HCT116 (cell line): Measurements from ENCODE around the gene CD247. TPM values are rescaled to one million over a fixed set of nuclear protein-coding genes. Genes with fewer than 3 reads are reported as not detected.

Experiments
- ATAC-seq: fragments of 200-7000 bp; cut with Tn5 transposase; 2 replicates; pipeline ENCODE4 v1.9.1; 2020; ENCODE audit warnings: mild to moderate bottlenecking, moderate library complexity
- BruUV-seq: library from RNA; stranded (reverse); fragments of 400-500 nt; replicated peaks from 2 replicates; lab custom pipeline; 2021; lab: Mats Ljungman, UMichigan
- CTCF ChIA-PET: fragments of 300-600 bp; sonication (Branson Sonifier 250); formaldehyde crosslinking; loops from one replicate; lab custom pipeline; 2021; ENCODE audit warnings: antibody characterized with exemption; lab: Charles Lee
- POLR2A ChIA-PET: fragments of 300-600, 350-600 bp; sonication (Branson Sonifier 250); formaldehyde crosslinking; loops from one replicate; lab custom pipeline; 2021; ENCODE audit warnings: antibody characterized with exemption; lab: Charles Lee
- RAD21 ChIA-PET, 2 experiments: fragments of 300-600 bp; sonication (Branson Sonifier 250); formaldehyde crosslinking; loops; one replicate each; lab custom pipeline; 2023; ENCODE audit warnings: low total read pairs in 2 of 2; ENCODE audit not compliant: uncharacterized antibody in 2 of 2, unreplicated experiment in 2 of 2, low non-redundant PET in 1 of 2; lab: Charles Lee
- DNase-seq: peaks from one replicate; pipeline ENCODE4 v3.0.0-alpha.2; 2010; ENCODE audit warnings: low read depth, low spot score
- H2AFZ ChIP-seq: fragments of 200-600 bp; shearing (Covaris generic), sonication (generic); 2 replicates; pipeline ENCODE4 v1.6.1; 2017; ENCODE audit warnings: low read depth, mixed run types, mixed read lengths, antibody characterized with exemption, low read length; ENCODE audit not compliant: poor library complexity, severe bottlenecking
- H3K27ac ChIP-seq: 2 replicates; pipeline ENCODE4 v1.5.1; 2012; ENCODE audit warnings: low read depth, low read length
- H3K27me3 ChIP-seq: fragments of 200-600 bp; sonication (generic); 2 replicates; pipeline ENCODE4 v1.6.1; 2016; ENCODE audit warnings: mixed run types, low read length, mixed read lengths; ENCODE audit not compliant: insufficient read depth
- H3K36me3 ChIP-seq, 2 experiments: fragments of 200-500 bp in 1 of 2; fragments of 200-600 bp in 1 of 2; sonication (Bioruptor generic) in 1 of 2; sonication (generic) in 1 of 2; 2 replicates each; pipeline versions ENCODE4 v1.5.1 to v1.6.1; 2014 to 2016; ENCODE audit warnings: low read length in 2 of 2, inconsistent platforms in 1 of 2, mixed read lengths in 1 of 2, mixed run types in 1 of 2; ENCODE audit not compliant: insufficient read depth in 2 of 2, control insufficient read depth in 1 of 2
- H3K4me1 ChIP-seq, 2 experiments: fragments of 200-600 bp in 1 of 2; sonication (generic) in 1 of 2; 2 replicates each; pipeline versions ENCODE4 v1.5.1 to v1.6.1; 2012 to 2017; ENCODE audit warnings: low read length in 2 of 2, inconsistent platforms in 1 of 2, mild to moderate bottlenecking in 1 of 2, mixed read lengths in 1 of 2, mixed run types in 1 of 2, moderate library complexity in 1 of 2; ENCODE audit not compliant: insufficient read depth in 2 of 2, control insufficient read depth in 1 of 2
- H3K4me2 ChIP-seq: fragments of 200-600 bp; sonication (generic); 2 replicates; pipeline ENCODE4 v1.6.1; 2017; ENCODE audit warnings: mixed run types, low read length, mixed read lengths
- H3K4me3 ChIP-seq, 2 experiments: fragments of 200-600 bp in 1 of 2; sonication (generic) in 1 of 2; replicated peaks in 1 of 2; 2 replicates each; pipeline ENCODE4 v1.5.1; 2011 to 2016; ENCODE audit warnings: low read length in 2 of 2, control low read depth in 1 of 2, low read depth in 1 of 2, mild to moderate bottlenecking in 1 of 2, mixed read lengths in 1 of 2, mixed run types in 1 of 2
- H3K79me2 ChIP-seq: fragments of 200-600 bp; sonication (generic); 2 replicates; pipeline ENCODE4 v1.6.1; 2017; ENCODE audit warnings: mild to moderate bottlenecking, mixed run types, low read length, moderate library complexity, mixed read lengths; ENCODE audit not compliant: insufficient read depth
- H3K9ac ChIP-seq: fragments of 200-600 bp; sonication (generic); 2 replicates; pipeline ENCODE4 v1.6.1; 2016; ENCODE audit warnings: low read length, mixed read lengths
- H3K9me2 ChIP-seq: fragments of 200-600 bp; sonication (generic), shearing (Covaris generic); 2 replicates; pipeline ENCODE4 v1.6.1; 2017; ENCODE audit warnings: mixed run types, mild to moderate bottlenecking, moderate library complexity; ENCODE audit not compliant: insufficient read depth
- H3K9me3 ChIP-seq, 2 experiments: fragments of 200-500 bp in 1 of 2; fragments of 200-600 bp in 1 of 2; sonication (Bioruptor generic) in 1 of 2; sonication (generic) in 1 of 2; 2 replicates each; pipeline ENCODE4 v1.6.1; 2014 to 2017; ENCODE audit warnings: low read length in 2 of 2, mixed read lengths in 2 of 2, inconsistent platforms in 1 of 2, low read depth in 1 of 2, mild to moderate bottlenecking in 1 of 2, mixed run types in 1 of 2, moderate library complexity in 1 of 2; ENCODE audit not compliant: control insufficient read depth in 1 of 2, insufficient read depth in 1 of 2
- H4K20me1 ChIP-seq: fragments of 200-600 bp; sonication (generic), shearing (Covaris generic); 2 replicates; pipeline ENCODE4 v1.6.1; 2017; ENCODE audit warnings: mixed run types, mild to moderate bottlenecking, moderate library complexity; ENCODE audit not compliant: insufficient read depth
- CBX3 ChIP-seq: IDR thresholded peaks from 2 replicates; pipeline ENCODE4 v1.6.1; 2012; ENCODE audit warnings: low read depth
- EGR1 ChIP-seq: IDR thresholded peaks from 2 replicates; pipeline ENCODE4 v1.6.1; 2012; ENCODE audit warnings: low read depth
- EZH2 ChIP-seq: fragments of 200-600 bp; sonication (generic); IDR thresholded peaks from 2 replicates; pipeline ENCODE4 v1.6.1; 2017; ENCODE audit warnings: antibody characterized with exemption, mixed run types
- EZH2phosphoT487 ChIP-seq: fragments of 200-600 bp; IDR thresholded peaks from 2 replicates; pipeline ENCODE4 v1.6.1; 2018; ENCODE audit warnings: antibody characterized with exemption, borderline replicate concordance
- JUND ChIP-seq: IDR thresholded peaks from 2 replicates; pipeline ENCODE4 v1.6.1; 2012
- RAD21 ChIP-seq: IDR thresholded peaks from 2 replicates; pipeline ENCODE4 v1.6.1; 2012; ENCODE audit warnings: low read depth, mild to moderate bottlenecking
- SIN3A ChIP-seq: IDR thresholded peaks from 2 replicates; pipeline ENCODE4 v1.6.1; 2012; ENCODE audit warnings: low read depth
- SP1 ChIP-seq: IDR thresholded peaks from 2 replicates; pipeline ENCODE4 v1.6.1; 2012; ENCODE audit warnings: low read depth
- SRF ChIP-seq: IDR thresholded peaks from 2 replicates; pipeline ENCODE4 v1.6.1; 2012; ENCODE audit warnings: low read depth
- YY1 ChIP-seq: IDR thresholded peaks from 2 replicates; pipeline ENCODE4 v1.6.1; 2011; ENCODE audit warnings: low read length, low read depth, moderate library complexity, mild to moderate bottlenecking; ENCODE audit not compliant: insufficient replicate concordance; ENCODE audit errors: extremely low read depth
- ZFX ChIP-seq: fragments of 450-650 bp; IDR thresholded peaks from 2 replicates; pipeline ENCODE4 v1.6.1; 2017
- intact Hi-C: fragments of 100-400 bp; cut with micrococcal nuclease; formaldehyde crosslinking; loops from 2 replicates; pipeline ENCODE4 v1.10.0; 2022
- total RNA-seq: library from RNA; stranded (reverse); gene quantifications from one replicate; pipeline ENCODE4 v1.2.1, GENCODE V29; 2021; ENCODE audit not compliant: unreplicated experiment
- TF ChIP-seq, protein P1 (sequence below): IDR thresholded peaks from 2 replicates; pipeline ENCODE4 v1.6.1; 2012
- TF ChIP-seq, protein P2 (sequence below): IDR thresholded peaks from 2 replicates; pipeline ENCODE4 v1.6.1; 2012; ENCODE audit warnings: low read depth

The CD247 gene
- total RNA-seq, 1 experiment from 2014 or later: 0.57 TPM

DNA sequence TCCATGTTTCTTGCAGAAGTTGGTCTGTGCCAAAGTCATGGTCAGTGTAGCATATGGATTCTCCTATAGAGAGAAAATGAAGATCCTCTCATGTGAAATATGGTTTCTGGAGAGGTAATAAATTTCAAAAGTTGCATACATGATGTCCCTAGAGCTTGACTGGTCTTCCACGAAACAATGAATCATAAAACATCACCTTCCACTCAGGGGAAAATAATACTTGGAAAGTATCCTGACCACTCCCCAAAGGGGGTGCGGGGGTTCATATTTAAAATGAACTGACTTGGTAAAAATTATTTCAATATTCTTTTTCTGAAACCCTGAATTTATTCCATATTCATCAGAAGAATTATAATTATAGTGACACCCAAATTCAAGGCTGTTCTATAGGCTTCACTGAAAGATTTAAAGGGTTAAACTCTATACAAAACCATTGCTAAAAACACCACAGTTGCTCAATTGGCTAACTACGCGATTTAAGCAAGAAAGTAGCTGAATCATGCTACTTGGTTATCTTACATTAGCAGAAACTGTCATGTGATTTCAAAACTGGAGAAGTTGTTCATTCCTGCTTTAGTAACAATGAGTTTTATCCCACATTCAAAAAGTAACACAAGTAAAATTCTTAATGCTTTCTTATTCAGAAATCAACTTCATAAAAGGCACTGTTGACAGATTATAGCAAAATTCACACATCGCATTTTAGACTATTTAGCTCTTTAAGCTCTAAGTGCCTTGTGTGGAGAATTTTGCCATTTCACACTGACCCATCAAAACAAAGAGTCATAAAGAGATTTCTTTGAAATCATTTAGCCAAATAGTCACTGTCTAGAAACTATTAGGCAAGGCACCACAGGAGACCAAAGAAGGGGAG, 30.0 kb upstream of the CD247 start:
- Histone ChIP-seq H3K4me3 (no peak overlapping the region), H3K36me3 (peaks cover 5 to 17% of the 10 kb centered on the region in 2 experiments; a peak in 3 of 4 replicates), H3K4me2 (no peak overlapping the region), H2AFZ (no peak overlapping the region), H3K9ac (no peak overlapping the region), H4K20me1 (no peaks in the 10 kb centered on the region), H3K79me2 (peaks cover 17% of the 10 kb centered on the region), H3K27me3 (no peaks in the 10 kb centered on the region), H3K4me1 (peaks cover 6 to 8% of the 10 kb centered on the region in 2 experiments; a peak in 2 of 4 replicates), H3K27ac (no peak overlapping the region), H3K9me3 (no peaks in the 10 kb centered on the region), H3K9me2 (no peaks in the 10 kb centered on the region)
- ATAC-seq (no peak), DNase-seq (no peak)
- RAD21 ChIA-PET: no interaction called here
- TF ChIP-seq EZH2phosphoT487 (no peak), RAD21 (no peak), CBX3 (no peak), EGR1 (no peak), SP1 (no peak), ZFX (no peak)
- no TSS peak for BruUV-seq
- intact Hi-C loops: no loop called here
- POLR2A ChIA-PET: no interaction called here
- CTCF ChIA-PET: interaction anchor here (2.1 kb wide), 1 partner anchor 8 kb away, joined by 9 read pairs; no protein-coding TSS in a partner anchor

DNA sequence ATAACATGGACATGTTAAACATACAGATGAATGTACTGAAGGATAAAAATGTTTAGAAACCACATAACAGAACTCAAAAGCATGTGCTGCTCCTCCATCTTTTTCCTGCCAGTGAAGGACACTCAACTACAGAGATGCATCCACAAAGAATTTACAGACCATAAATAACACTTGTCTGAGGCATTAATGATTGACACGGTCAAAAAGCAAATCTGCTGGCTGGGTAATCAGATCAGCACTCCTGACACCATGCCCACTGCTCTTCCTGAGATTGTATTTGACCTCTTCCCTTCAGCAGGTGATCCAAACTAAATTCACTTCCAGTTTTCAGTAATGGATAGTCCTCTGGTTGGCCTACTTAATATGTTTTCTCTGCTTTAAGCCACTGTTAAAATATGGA, 28.6 kb upstream of the CD247 start:
- ChIA-PET POLR2A (interaction anchor here (0.7 kb wide), 1 partner anchor 241 kb away, joined by 3 read pairs; no protein-coding TSS in a partner anchor), CTCF (no interaction called here), RAD21 (no interaction called here)
- no peak for ATAC-seq
- intact Hi-C loops: no loop called here
- TF ChIP-seq SP1 (no peak), EZH2 (no peak), JUND (no peak), SIN3A (no peak), YY1 (no peak), SRF (no peak)
- TF ChIP-seq, protein P1, sequence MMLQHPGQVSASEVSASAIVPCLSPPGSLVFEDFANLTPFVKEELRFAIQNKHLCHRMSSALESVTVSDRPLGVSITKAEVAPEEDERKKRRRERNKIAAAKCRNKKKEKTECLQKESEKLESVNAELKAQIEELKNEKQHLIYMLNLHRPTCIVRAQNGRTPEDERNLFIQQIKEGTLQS: no peak
- TF ChIP-seq, protein P2, sequence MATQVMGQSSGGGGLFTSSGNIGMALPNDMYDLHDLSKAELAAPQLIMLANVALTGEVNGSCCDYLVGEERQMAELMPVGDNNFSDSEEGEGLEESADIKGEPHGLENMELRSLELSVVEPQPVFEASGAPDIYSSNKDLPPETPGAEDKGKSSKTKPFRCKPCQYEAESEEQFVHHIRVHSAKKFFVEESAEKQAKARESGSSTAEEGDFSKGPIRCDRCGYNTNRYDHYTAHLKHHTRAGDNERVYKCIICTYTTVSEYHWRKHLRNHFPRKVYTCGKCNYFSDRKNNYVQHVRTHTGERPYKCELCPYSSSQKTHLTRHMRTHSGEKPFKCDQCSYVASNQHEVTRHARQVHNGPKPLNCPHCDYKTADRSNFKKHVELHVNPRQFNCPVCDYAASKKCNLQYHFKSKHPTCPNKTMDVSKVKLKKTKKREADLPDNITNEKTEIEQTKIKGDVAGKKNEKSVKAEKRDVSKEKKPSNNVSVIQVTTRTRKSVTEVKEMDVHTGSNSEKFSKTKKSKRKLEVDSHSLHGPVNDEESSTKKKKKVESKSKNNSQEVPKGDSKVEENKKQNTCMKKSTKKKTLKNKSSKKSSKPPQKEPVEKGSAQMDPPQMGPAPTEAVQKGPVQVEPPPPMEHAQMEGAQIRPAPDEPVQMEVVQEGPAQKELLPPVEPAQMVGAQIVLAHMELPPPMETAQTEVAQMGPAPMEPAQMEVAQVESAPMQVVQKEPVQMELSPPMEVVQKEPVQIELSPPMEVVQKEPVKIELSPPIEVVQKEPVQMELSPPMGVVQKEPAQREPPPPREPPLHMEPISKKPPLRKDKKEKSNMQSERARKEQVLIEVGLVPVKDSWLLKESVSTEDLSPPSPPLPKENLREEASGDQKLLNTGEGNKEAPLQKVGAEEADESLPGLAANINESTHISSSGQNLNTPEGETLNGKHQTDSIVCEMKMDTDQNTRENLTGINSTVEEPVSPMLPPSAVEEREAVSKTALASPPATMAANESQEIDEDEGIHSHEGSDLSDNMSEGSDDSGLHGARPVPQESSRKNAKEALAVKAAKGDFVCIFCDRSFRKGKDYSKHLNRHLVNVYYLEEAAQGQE: no peak
- H4K20me1 ChIP-seq: no peaks in the 10 kb centered on the region
- H3K27ac ChIP-seq: no peak overlapping the region
- no peaks in the 10 kb centered on the region for H3K27me3 ChIP-seq
- no peak overlapping the region for H3K4me3 ChIP-seq
- BruUV-seq: no TSS peak
- H3K9me3 ChIP-seq: no peaks in the 10 kb centered on the region
- DNase-seq: no peak
- H2AFZ ChIP-seq: no peak overlapping the region
- peaks cover 13% of the 10 kb centered on the region; the same call in 1 of the 2 replicates for H3K79me2 ChIP-seq
- H3K36me3 ChIP-seq: peaks cover 5 to 17% of the 10 kb centered on the region in 2 experiments; a peak in 3 of 4 replicates
- no peak overlapping the region for H3K4me2 ChIP-seq
- no peaks in the 10 kb centered on the region for H3K4me1 ChIP-seq
- H3K9ac ChIP-seq: no peak overlapping the region
- H3K9me2 ChIP-seq: no peaks in the 10 kb centered on the region
